HG02610 (cell line): ENCODE measurements around the gene DGCR6.
A peak's percentile ranks its signal among the peaks of the same experiment; 100 is the strongest.
"Not testable (repeated sequence)": the region's sequence is repeated elsewhere in the genome, so short reads cannot be mapped to it uniquely, and the experiment has no call there.

Experiments used
- ATAC-seq: cut with Tn5 transposase; IDR thresholded peaks from one replicate; pipeline ENCODE4 v1.9.1; 2021; ENCODE audit warnings: mild to moderate bottlenecking, moderate library complexity; ENCODE audit not compliant: unreplicated experiment

DGCR6 gene

GRCh38 chr22:18905540-18906409, at the start of gene DGCR6:
Gene DGCR6, plus strand, starts transcription at chr22:18906320. Its CDS starts 55 bp downstream, at chr22:18906375.
- ATAC-seq: peak; percentile 84

GRCh38 chr22:18859314-18859713, 46.8 kb upstream of the DGCR6 start:
- ATAC-seq: not testable (repeated sequence)

GRCh38 chr22:18881260-18881659, 24.9 kb upstream of the DGCR6 start:
- not testable (repeated sequence) for ATAC-seq

- ATAC-seq: not testable (repeated sequence)
Observed at GRCh38 chr22:18884465-18884864, 21.7 kb upstream of the DGCR6 start.

GRCh38 chr22:18888115-18888514, 18.0 kb upstream of the DGCR6 start:
- ATAC-seq: no peak

GRCh38 chr22:18890510-18891192, 15.5 kb upstream of the DGCR6 start:
- not testable (repeated sequence) for ATAC-seq

- not testable (repeated sequence) for ATAC-seq
Observed at GRCh38 chr22:18893775-18894174, 12.3 kb upstream of the DGCR6 start.

- ATAC-seq: not testable (repeated sequence)
Observed at GRCh38 chr22:18896037-18896657, 10.0 kb upstream of the DGCR6 start.

- not testable (repeated sequence) for ATAC-seq
Observed at GRCh38 chr22:18906410-18906745, 258 bp downstream of the DGCR6 start.

GRCh38 chr22:18906896-18907295, 776 bp downstream of the DGCR6 start:
- ATAC-seq: no peak

- no peak for ATAC-seq
Observed at GRCh38 chr22:18909556-18909955, 3.4 kb downstream of the DGCR6 start.

GRCh38 chr22:18911535-18911934, 5.4 kb downstream of the DGCR6 start:
- not testable (repeated sequence) for ATAC-seq

- not testable (repeated sequence) for ATAC-seq
Observed at GRCh38 chr22:18912264-18912946, 6.3 kb downstream of the DGCR6 start.

- not testable (repeated sequence) for ATAC-seq
Observed at GRCh38 chr22:18914558-18914957, 8.4 kb downstream of the DGCR6 start.

GRCh38 chr22:18915550-18915949, 9.4 kb downstream of the DGCR6 start:
- not testable (repeated sequence) for ATAC-seq

- not testable (repeated sequence) for ATAC-seq
Observed at GRCh38 chr22:18917818-18918217, 11.7 kb downstream of the DGCR6 start.

GRCh38 chr22:18920257-18920902, 14.3 kb downstream of the DGCR6 start:
- not testable (repeated sequence) for ATAC-seq

- no peak for ATAC-seq
Observed at GRCh38 chr22:18925368-18926064, 19.4 kb downstream of the DGCR6 start.

GRCh38 chr22:18927020-18927419, 20.9 kb downstream of the DGCR6 start:
- ATAC-seq: no peak

- no peak for ATAC-seq
Observed at GRCh38 chr22:18927573-18927972, 21.5 kb downstream of the DGCR6 start.
